H1 (cell line): ENCODE data around the gene SLC66A1. TPM values are rescaled to one million over a fixed set of nuclear protein-coding genes. Genes with fewer than 3 reads are reported as not detected.

Experiments used
- CTCF ChIA-PET: fragments of 300-600 bp; sonication (Branson Sonifier 250); formaldehyde crosslinking; loops from one replicate; lab custom pipeline; 2021; ENCODE audit not compliant: partially characterized antibody; lab: Charles Lee
- POLR2A ChIA-PET: fragments of 300-600 bp; sonication (Branson Sonifier 250); formaldehyde crosslinking; loops from one replicate; lab custom pipeline; 2021; ENCODE audit warnings: inconsistent platforms; ENCODE audit not compliant: partially characterized antibody; lab: Charles Lee
- DNase-seq, 2 experiments: peaks; one replicate each; pipeline versions ENCODE4 v3.0.0 to v3.0.0-alpha.2; 2010 to 2022; ENCODE audit warnings: low spot score in 2 of 2, low read depth in 1 of 2, mixed read lengths in 1 of 2
- FAIRE-seq: peaks from 2 replicates; lab custom pipeline; 2011; peaks lifted over from hg19 to GRCh38; lab: Jason Lieb, UNC
- H2AFZ ChIP-seq: 2 replicates; pipeline ENCODE4 v1.8.1; 2012; ENCODE audit warnings: low read length, inconsistent platforms
- H2AK5ac ChIP-seq: 2 replicates; pipeline ENCODE4 v1.6.1; 2013; ENCODE audit warnings: low read depth, low read length
- H2BK120ac ChIP-seq: replicated peaks from 2 replicates; pipeline ENCODE3; 2013; ENCODE audit warnings: low read depth, low read length, inconsistent platforms
- H2BK12ac ChIP-seq: 2 replicates; pipeline ENCODE4 v1.6.1; 2013; ENCODE audit warnings: low read depth, low read length
- H2BK15ac ChIP-seq: 2 replicates; pipeline ENCODE4 v1.6.1; 2013; ENCODE audit warnings: low read length
- H2BK20ac ChIP-seq: 2 replicates; pipeline ENCODE4 v1.6.1; 2013; ENCODE audit warnings: low read length
- H2BK5ac ChIP-seq: 2 replicates; pipeline ENCODE4 v1.6.1; 2013; ENCODE audit warnings: low read depth, low read length
- H3K14ac ChIP-seq: 2 replicates; pipeline ENCODE4 v1.6.1; 2013; ENCODE audit warnings: inconsistent platforms; ENCODE audit not compliant: insufficient read length
- H3K18ac ChIP-seq: 2 replicates; pipeline ENCODE4 v1.6.1; 2013; ENCODE audit warnings: low read length; ENCODE audit errors: extremely low read depth
- H3K23ac ChIP-seq: 2 replicates; pipeline ENCODE4 v1.6.1; 2013; ENCODE audit warnings: inconsistent platforms; ENCODE audit not compliant: insufficient read length
- H3K23me2 ChIP-seq: 2 replicates; pipeline ENCODE4 v1.6.1; 2013; ENCODE audit warnings: low read depth, low read length
- H3K27ac ChIP-seq: 2 replicates; pipeline ENCODE4 v1.6.1; 2011; ENCODE audit warnings: low read depth, low read length, inconsistent platforms
- H3K27me3 ChIP-seq, 4 experiments: replicated peaks in 1 of 4; 1 replicate in 1 of 4; 2 replicates in 3 of 4; pipeline versions ENCODE4 v1.6.1 to v1.8.1; 2011 to 2013; ENCODE audit warnings: low read length in 3 of 4, mild to moderate bottlenecking in 3 of 4, inconsistent platforms in 2 of 4, mixed read lengths in 2 of 4, moderate library complexity in 1 of 4; ENCODE audit not compliant: control insufficient read depth in 3 of 4, insufficient read depth in 3 of 4; ENCODE audit errors: extremely low read depth in 1 of 4
- H3K36me3 ChIP-seq, 4 experiments: 2 replicates each; pipeline versions ENCODE4 v1.6.1 to v1.8.1; 2011 to 2013; ENCODE audit warnings: mild to moderate bottlenecking in 4 of 4, low read length in 3 of 4, moderate library complexity in 2 of 4, control low read depth in 1 of 4, inconsistent platforms in 1 of 4; ENCODE audit not compliant: insufficient read depth in 4 of 4, control insufficient read depth in 2 of 4
- H3K4ac ChIP-seq: replicated peaks from 2 replicates; pipeline ENCODE3; 2013; ENCODE audit warnings: low read length, low read depth, mixed read lengths, inconsistent platforms; ENCODE audit not compliant: insufficient read length
- H3K4me1 ChIP-seq, 4 experiments: replicated peaks in 1 of 4; 1 replicate in 1 of 4; 2 replicates in 3 of 4; pipeline versions ENCODE4 v1.6.1 to v1.8.1; 2011 to 2013; ENCODE audit warnings: low read length in 3 of 4, inconsistent platforms in 2 of 4, mixed read lengths in 1 of 4; ENCODE audit not compliant: insufficient read depth in 4 of 4, control insufficient read depth in 3 of 4
- H3K4me2 ChIP-seq, 2 experiments: 2 replicates each; pipeline versions ENCODE4 v1.6.1 to v1.8.1; 2011 to 2013; ENCODE audit warnings: low read depth in 2 of 2, low read length in 2 of 2, control low read depth in 1 of 2, inconsistent platforms in 1 of 2, mild to moderate bottlenecking in 1 of 2; ENCODE audit not compliant: insufficient read depth in 1 of 2
- H3K4me3 ChIP-seq, 4 experiments: fragments of 200-600, 300-600 bp in 1 of 4; sonication (generic), shearing (Covaris generic), sonication (Bioruptor Twin) in 1 of 4; 2 replicates each; pipeline versions ENCODE4 v1.5.1 to v1.8.1; 2011 to 2016; ENCODE audit warnings: low read length in 4 of 4, low read depth in 3 of 4, control low read depth in 2 of 4, inconsistent platforms in 2 of 4, mild to moderate bottlenecking in 2 of 4, mixed read lengths in 1 of 4, moderate library complexity in 1 of 4; ENCODE audit not compliant: insufficient read depth in 2 of 4; ENCODE audit errors: extremely low read depth in 1 of 4
- H3K56ac ChIP-seq: replicated peaks from 2 replicates; pipeline ENCODE3; 2013; ENCODE audit warnings: low read depth, mild to moderate bottlenecking, mixed read lengths, low read length, inconsistent platforms; ENCODE audit not compliant: insufficient read length
- H3K79me1 ChIP-seq: 2 replicates; pipeline ENCODE4 v1.6.1; 2013; ENCODE audit warnings: low read depth, low read length, control low read depth
- H3K79me2 ChIP-seq, 2 experiments: 2 replicates each; pipeline versions ENCODE4 v1.6.1 to v1.8.1; 2012 to 2013; ENCODE audit warnings: low read length in 2 of 2, mild to moderate bottlenecking in 2 of 2, inconsistent platforms in 1 of 2; ENCODE audit not compliant: insufficient read depth in 2 of 2, control insufficient read depth in 1 of 2
- H3K9ac ChIP-seq, 4 experiments: replicated peaks in 1 of 4; 1 replicate in 1 of 4; 2 replicates in 3 of 4; pipeline versions ENCODE4 v1.6.1 to v1.8.1; 2011 to 2013; ENCODE audit warnings: low read depth in 3 of 4, low read length in 3 of 4, control low read depth in 2 of 4, mild to moderate bottlenecking in 2 of 4, moderate library complexity in 2 of 4, inconsistent platforms in 1 of 4; ENCODE audit errors: extremely low read depth in 1 of 4
- H3K9me3 ChIP-seq, 2 experiments: 2 replicates each; pipeline versions ENCODE4 v1.6.1 to v1.8.1; 2012 to 2013; ENCODE audit warnings: mild to moderate bottlenecking in 2 of 2, moderate library complexity in 2 of 2, control low read depth in 1 of 2, inconsistent platforms in 1 of 2, low read depth in 1 of 2, low read length in 1 of 2, mixed read lengths in 1 of 2; ENCODE audit not compliant: insufficient read depth in 2 of 2
- H4K20me1 ChIP-seq, 2 experiments: replicated peaks in 1 of 2; 2 replicates each; pipeline versions ENCODE3 to v1.8.1; 2011 to 2013; ENCODE audit warnings: inconsistent platforms in 2 of 2, low read length in 2 of 2, mild to moderate bottlenecking in 1 of 2; ENCODE audit not compliant: insufficient read depth in 2 of 2, control insufficient read depth in 1 of 2
- H4K5ac ChIP-seq: 2 replicates; pipeline ENCODE4 v1.6.1; 2013; ENCODE audit warnings: low read length, low read depth, mixed read lengths, inconsistent platforms; ENCODE audit not compliant: insufficient read length
- H4K8ac ChIP-seq: 2 replicates; pipeline ENCODE4 v1.8.0; 2013; ENCODE audit warnings: mild to moderate bottlenecking, moderate library complexity, low read length, inconsistent platforms; ENCODE audit not compliant: insufficient read depth; ENCODE audit errors: extremely low read depth
- H4K91ac ChIP-seq: replicated peaks from 2 replicates; pipeline ENCODE3; 2013; ENCODE audit warnings: low read length, mixed read lengths, inconsistent platforms; ENCODE audit not compliant: insufficient read length
- CBX8 ChIP-seq: fragments of 300-800, 300-1000 bp; sonication (generic); IDR thresholded peaks from 2 replicates; pipeline ENCODE4 v1.7.1; 2016; ENCODE audit warnings: low read depth, low read length, borderline replicate concordance
- GABPA ChIP-seq: IDR thresholded peaks from 2 replicates; pipeline ENCODE4 v1.6.1; 2011; ENCODE audit warnings: mild to moderate bottlenecking, low read length, moderate library complexity, borderline replicate concordance; ENCODE audit not compliant: insufficient read depth
- POLR2AphosphoS5 ChIP-seq: IDR thresholded peaks from 2 replicates; pipeline ENCODE4 v1.6.1; 2011; ENCODE audit warnings: low read depth, low read length
- RBBP5 ChIP-seq: IDR thresholded peaks from 2 replicates; pipeline ENCODE4 v1.7.1; 2012; ENCODE audit warnings: low read depth, mild to moderate bottlenecking, inconsistent platforms, low read length, moderate library complexity, borderline replicate concordance
- SIN3A ChIP-seq, 2 experiments: IDR thresholded peaks in 1 of 2; conservative IDR thresholded peaks in 1 of 2; 2 replicates each; pipeline ENCODE4 v1.6.1; 2011 to 2012; ENCODE audit warnings: low read length in 2 of 2, improper control_type of control experiment in 1 of 2, low read depth in 1 of 2, mild to moderate bottlenecking in 1 of 2
- TAF1 ChIP-seq: IDR thresholded peaks from 2 replicates; pipeline ENCODE4 v1.6.1; 2011; ENCODE audit warnings: mild to moderate bottlenecking, low read depth, low read length
- TCF12 ChIP-seq: IDR thresholded peaks from 2 replicates; pipeline ENCODE4 v1.6.1; 2011; ENCODE audit warnings: low read depth, mild to moderate bottlenecking, low read length
- TEAD4 ChIP-seq: IDR thresholded peaks from 2 replicates; pipeline ENCODE4 v1.6.1; 2012; ENCODE audit warnings: low read depth, low read length, inconsistent platforms, mixed read lengths
- WGBS, 2 experiments: shearing (Covaris generic) in 1 of 2; methylation state at CpG; one replicate each; pipeline versions ENCODE4 v1.1.6 to v1.1.7; 2013 to 2015; ENCODE audit warnings: low lambda C conversion rate in 2 of 2, mixed read lengths in 2 of 2, inconsistent platforms in 1 of 2, low coverage in 1 of 2, missing lambda C conversion rate in 1 of 2; ENCODE audit not compliant: insufficient replicate concordance in 2 of 2, insufficient coverage in 1 of 2, insufficient read length in 1 of 2; ENCODE audit errors: extremely low coverage in 1 of 2, missing lambda C conversion rate in 1 of 2; 5-methylcytosine and 5-hydroxymethylcytosine counted together
- polyA plus RNA-seq, 7 experiments: library from polyadenylated mRNA; depleted of rRNA in 3 of 7; stranded (reverse) in 5 of 7; unstranded in 2 of 7; fragments of >200 nt in 5 of 7; fragments of 200-250 nt in 2 of 7; gene quantifications; 1 replicate in 5 of 7; 2 replicates in 1 of 7; 4 replicates in 1 of 7; pipeline versions ENCODE4 v1.2.1 to v1.2.3, GENCODE V29; 2011 to 2013; ENCODE audit warnings: missing spikeins in 2 of 7, mixed read lengths in 2 of 7
- total RNA-seq: library from RNA; stranded (reverse); fragmentation: NEBNext Ultra II Directional; extraction: Animal tissue kit (Norgen Biotek cat#: 25700); gene quantifications from 2 replicates; pipeline ENCODE4 v1.2.1, GENCODE V29; 2021

SLC66A1 gene
- total and polyA plus RNA-seq, 2 of the 8 experiments (the other 6 are each of a cell fraction or from before 2014, with no cell fraction given) = 16.8 to 27.9 TPM

- Histone ChIP-seq H2BK5ac (no peak overlapping the region), H2BK15ac (no peak overlapping the region), H3K18ac (no peak overlapping the region), H3K27ac (no peak overlapping the region), H3K36me3 (peaks cover 0 to 3% (median 1%) of the 10 kb centered on the region in 4 experiments; a peak in 2 of 8 replicates), H4K8ac (no peak overlapping the region), H3K56ac (no peak overlapping the region), H3K9ac (no peak overlapping the region), H2BK120ac (no peak overlapping the region), H3K23me2 (no peaks in the 10 kb centered on the region), H2AFZ (no peak overlapping the region), H2AK5ac (no peak overlapping the region), H3K4me3 (no peak overlapping the region), H3K4me2 (no peak overlapping the region), H4K91ac (no peak overlapping the region), H4K5ac (no peak overlapping the region), H3K27me3 (no peaks in the 10 kb centered on the region), H3K79me1 (peaks cover 15% of the 10 kb centered on the region), H3K14ac (no peak overlapping the region), H3K4ac (no peak overlapping the region), H3K9me3 (no peaks in the 10 kb centered on the region), H3K4me1 (no peaks in the 10 kb centered on the region; a peak in 1 of 7 replicates), H3K79me2 (peaks cover 0 to 8% of the 10 kb centered on the region in 2 experiments; a peak in 1 of 4 replicates), H2BK20ac (no peak overlapping the region), H2BK12ac (no peak overlapping the region), H3K23ac (no peak overlapping the region), H4K20me1 (peaks cover 16 to 23% of the 10 kb centered on the region in 2 experiments)
- 89% methylated on average over 5 of the region's 5 CpGs; no CpG with 5 or more reads in 1 of the 2 experiments for WGBS, 2 experiments
- CTCF ChIA-PET = interaction anchor here (0.6 to 9.2 kb wide), 5 partner anchors 16 to 213 kb away, joined by 3 to 68 read pairs (median 4); no protein-coding TSS in a partner anchor
- TF ChIP-seq TCF12 = no peak
- no peak for TF ChIP-seq POLR2AphosphoS5
- no peak for TF ChIP-seq CBX8
- TF ChIP-seq TEAD4 = no peak
- TF ChIP-seq SIN3A (conservative IDR thresholded peaks at IDR 0.05 in 1 of 2, IDR thresholded peaks at IDR 0.05 in 1 of 2; ENCODE audit: low read depth in 1 of 2, low read length in 2 of 2) = no peak
- TF ChIP-seq RBBP5 = no peak
- TF ChIP-seq TAF1 = no peak
- no peak for TF ChIP-seq GABPA
- DNase-seq = no peak
- POLR2A ChIA-PET = interaction anchor here (1.8 kb wide), 1 partner anchor 13 kb away, joined by 7 read pairs; no protein-coding TSS in a partner anchor
- no peak for FAIRE-seq
These were observed 56.8 kb downstream of the SLC66A1 start for GRCh38 chr1:19368964-19369363.
